Stimulated activated naive CD8-positive, alpha-beta T cell treated with anti-CD3 and anti-CD28 coated beads, Interleukin-15, Interleukin-2, amounts not matched to agents 100 U/mL and 50 U/mL, for 24 hours (primary cell): ENCODE measurements around the gene PNPLA8.
"Not testable (repeated sequence)": the region's sequence is repeated elsewhere in the genome, so short reads cannot be mapped to it uniquely, and the experiment has no call there.

Experiments
- ATAC-seq: fragments of 150-1000 bp; cut with Tn5 transposase; one replicate; pipeline ENCODE4 v1.10.0; 2021
- DNase-seq: peaks from one replicate; pipeline ENCODE4 v3.0.0; 2021

The PNPLA8 gene, protein sequence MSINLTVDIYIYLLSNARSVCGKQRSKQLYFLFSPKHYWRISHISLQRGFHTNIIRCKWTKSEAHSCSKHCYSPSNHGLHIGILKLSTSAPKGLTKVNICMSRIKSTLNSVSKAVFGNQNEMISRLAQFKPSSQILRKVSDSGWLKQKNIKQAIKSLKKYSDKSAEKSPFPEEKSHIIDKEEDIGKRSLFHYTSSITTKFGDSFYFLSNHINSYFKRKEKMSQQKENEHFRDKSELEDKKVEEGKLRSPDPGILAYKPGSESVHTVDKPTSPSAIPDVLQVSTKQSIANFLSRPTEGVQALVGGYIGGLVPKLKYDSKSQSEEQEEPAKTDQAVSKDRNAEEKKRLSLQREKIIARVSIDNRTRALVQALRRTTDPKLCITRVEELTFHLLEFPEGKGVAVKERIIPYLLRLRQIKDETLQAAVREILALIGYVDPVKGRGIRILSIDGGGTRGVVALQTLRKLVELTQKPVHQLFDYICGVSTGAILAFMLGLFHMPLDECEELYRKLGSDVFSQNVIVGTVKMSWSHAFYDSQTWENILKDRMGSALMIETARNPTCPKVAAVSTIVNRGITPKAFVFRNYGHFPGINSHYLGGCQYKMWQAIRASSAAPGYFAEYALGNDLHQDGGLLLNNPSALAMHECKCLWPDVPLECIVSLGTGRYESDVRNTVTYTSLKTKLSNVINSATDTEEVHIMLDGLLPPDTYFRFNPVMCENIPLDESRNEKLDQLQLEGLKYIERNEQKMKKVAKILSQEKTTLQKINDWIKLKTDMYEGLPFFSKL

DNA sequence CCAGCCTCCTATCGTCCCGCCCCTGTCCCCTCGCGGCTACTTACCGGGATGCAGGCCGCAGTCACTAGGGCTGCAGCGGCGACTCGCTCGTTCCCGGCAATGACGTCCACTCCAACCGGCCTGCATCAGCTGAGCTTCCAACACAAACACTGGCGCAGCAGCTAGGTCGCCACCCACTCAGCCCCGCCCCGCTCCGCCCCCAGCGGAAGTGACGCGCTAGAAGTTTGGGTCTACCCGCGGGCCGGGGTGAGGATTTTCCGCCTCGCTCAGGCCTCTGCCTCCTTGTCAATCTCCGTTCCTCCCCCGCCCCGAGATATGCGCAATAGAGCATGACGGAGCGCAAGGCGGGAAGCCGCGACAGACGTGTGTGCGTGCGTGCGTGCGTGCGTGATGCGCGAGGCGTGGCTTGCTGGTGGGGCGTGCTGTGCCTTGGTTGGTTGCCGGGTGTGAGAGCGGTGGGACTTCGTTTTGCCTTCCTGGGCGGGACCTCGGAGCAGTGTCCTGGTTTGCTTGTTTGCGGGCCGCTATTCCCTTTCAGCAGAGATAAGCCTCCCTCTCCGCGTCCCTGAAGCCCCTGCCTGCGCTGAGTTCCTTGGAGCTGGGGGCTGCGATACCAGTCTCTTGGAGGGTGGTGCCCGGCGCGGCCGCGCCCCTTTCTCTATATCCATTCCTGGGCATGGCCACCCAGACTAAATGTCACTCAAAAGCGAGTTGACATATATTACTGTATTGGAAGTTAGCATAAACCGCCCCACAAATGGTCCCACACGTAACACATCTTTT lies at the start of gene PNPLA8:
Gene PNPLA8, minus strand, starts transcription at position 151 of the 783 bp plus-strand sequence. CDS start 10,644 bp downstream, outside the sequence.
- ATAC-seq: peak; percentile 96
- DNase-seq: peak; percentile 100

GRCh38 chr7:108575156-108575555 lies 49.2 kb upstream of the PNPLA8 start:
- DNase-seq: no peak
- ATAC-seq: no peak

DNA sequence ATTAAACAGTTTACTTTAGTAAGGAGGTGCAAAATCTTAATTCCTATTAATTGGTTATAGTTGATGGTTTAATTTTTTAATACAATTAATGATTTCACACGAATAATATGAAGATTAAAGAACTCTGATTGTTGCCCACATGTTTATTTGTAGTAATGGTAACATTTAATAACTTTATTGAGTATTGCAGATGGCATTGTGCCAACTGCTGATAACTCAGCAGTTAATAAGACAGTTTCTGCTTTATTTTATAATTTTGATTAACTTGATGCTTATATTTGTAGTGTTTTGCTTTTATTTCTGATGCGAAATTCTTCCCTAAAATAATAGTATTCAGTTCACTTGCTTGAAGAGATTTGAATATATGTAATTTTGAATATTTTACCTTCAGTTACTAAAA lies 46.5 kb upstream of the PNPLA8 start:
- no peak for DNase-seq
- no peak for ATAC-seq

GRCh38 chr7:108570146-108570755 lies 44.3 kb upstream of the PNPLA8 start:
- DNase-seq (peak; percentile 44), ATAC-seq (no peak)

DNA sequence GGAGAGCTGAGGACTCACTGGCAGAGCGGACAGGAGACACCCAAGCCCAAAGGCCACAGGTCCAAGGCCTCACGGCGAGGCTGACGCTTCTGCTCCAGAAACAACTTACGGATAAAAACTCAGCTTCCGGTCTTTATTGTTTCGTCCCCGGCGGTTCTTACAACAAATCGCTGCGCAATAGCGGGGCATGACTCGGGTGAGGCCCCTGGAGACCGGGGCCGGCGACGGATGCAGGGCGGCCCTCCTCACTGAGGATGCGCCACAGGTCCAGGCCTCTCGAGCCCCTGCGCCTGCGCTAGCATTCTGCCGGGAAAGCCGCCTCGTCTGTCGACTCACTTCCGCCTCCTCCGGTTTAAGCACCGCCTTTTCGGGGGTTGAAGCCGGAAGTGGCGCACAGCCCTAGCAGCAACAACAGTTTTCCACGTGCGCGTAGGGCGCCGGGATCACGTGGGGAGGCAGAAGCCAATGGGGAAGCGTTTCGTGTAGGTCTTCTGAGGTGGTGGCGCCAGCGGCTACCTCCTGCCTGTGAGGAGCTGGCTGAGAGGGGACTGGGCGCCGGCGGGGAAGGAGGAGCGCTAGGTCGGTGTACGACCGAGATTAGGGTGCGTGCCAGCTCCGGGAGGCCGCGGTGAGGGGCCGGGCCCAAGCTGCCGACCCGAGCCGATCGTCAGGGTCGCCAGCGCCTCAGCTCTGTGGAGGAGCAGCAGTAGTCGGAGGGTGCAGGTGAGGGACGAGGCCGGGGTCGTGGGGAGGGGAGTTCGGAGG lies 43.6 kb upstream of the PNPLA8 start, which contains the start of the genes DNAJB9 and THAP5:
Gene DNAJB9, plus strand, starts transcription at position 494 of the 765 bp plus-strand sequence. CDS start 1,853 bp downstream, outside the sequence.
Gene THAP5, minus strand, starts transcription at position 326 of the 765 bp plus-strand sequence. Its CDS starts 137 bp downstream, at position 189.
- DNase-seq: peak; percentile 98
- peak; percentile 94 for ATAC-seq

GRCh38 chr7:108568801-108569380 lies 43.0 kb upstream of the PNPLA8 start:
- ATAC-seq (no peak), DNase-seq (no peak)

- DNase-seq (no peak), ATAC-seq (no peak)
Observed at GRCh38 chr7:108565987-108566386, 40.1 kb upstream of the PNPLA8 start.

DNA sequence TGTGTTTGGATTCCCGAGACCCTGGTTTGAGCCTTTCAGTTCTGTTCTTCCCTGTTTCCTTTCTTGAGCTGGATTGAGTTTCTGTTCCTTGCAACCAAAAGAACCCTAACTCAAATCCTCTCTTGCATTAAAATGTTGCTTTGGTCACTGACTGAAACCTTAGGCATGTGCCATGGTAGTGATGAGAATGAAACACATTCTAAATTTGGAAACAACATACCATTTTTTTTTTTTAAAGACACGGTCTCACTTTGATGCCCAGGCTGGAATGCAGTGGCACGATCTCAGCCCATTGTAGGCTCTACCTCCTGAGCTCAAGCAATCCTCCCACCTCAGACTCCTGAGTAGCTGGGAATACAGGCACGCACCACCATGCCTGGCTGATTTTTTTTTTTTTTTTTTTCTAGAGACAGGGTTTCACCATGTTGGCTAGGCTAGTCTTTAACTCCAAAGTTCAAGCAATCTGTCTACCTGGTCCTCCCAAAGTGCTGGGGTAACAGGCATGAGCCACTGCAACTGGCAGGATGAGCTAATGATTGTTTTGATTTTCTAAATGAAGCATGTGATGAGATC lies 35.2 kb upstream of the PNPLA8 start:
- DNase-seq (no peak), ATAC-seq (no peak)

GRCh38 chr7:108559253-108559652 lies 33.3 kb upstream of the PNPLA8 start:
- DNase-seq (no peak), ATAC-seq (no peak)

- DNase-seq: no peak
Observed at GRCh38 chr7:108557617-108558016, 31.7 kb upstream of the PNPLA8 start.

GRCh38 chr7:108557191-108557590 lies 31.3 kb upstream of the PNPLA8 start:
- ATAC-seq: no peak
- no peak for DNase-seq

More at GRCh38 chr7:108557617-108558016, 31.7 kb upstream of the PNPLA8 start:
- no peak for ATAC-seq

DNA sequence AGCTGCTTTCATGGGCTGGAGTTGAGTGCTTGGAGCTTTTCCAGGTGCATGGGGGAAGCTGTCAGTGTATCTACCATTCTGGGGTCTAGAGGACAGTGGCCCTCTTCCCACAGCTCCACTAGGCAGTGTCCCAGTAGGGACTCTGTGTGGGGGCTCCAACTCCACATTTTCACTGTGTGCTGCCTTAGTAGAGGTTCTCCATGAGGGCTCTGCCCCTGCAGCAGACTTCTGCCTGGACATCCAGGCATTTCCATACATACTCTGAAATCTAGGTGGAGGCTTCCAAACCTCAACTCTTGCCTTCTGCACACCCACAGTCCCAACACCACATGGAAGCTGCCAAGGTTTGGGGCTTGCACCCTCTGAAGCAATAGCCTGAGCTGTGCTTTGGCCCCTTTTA lies 30.7 kb upstream of the PNPLA8 start:
- ATAC-seq, DNase-seq: not testable (repeated sequence)

GRCh38 chr7:108548141-108548896 lies 22.4 kb upstream of the PNPLA8 start:
- ATAC-seq, DNase-seq: not testable (repeated sequence)

DNA sequence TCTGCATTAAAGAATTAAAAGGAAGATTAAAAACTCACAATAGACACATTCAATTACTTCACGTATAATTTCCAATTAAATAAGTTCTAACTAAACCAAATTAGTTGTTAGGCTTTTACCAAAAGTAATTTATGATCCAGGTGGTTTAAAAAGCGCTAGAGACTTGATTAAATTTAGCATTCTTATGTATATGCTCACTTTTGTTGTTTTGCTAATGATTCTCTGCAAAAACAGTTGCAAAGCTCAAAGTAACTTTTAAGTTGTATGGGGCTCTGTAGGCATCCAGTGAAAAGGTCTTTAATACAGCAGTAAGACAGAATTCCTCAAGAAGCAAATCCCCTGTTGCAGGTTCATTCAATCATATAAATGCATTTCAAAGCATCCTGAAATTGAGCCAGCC lies 15.5 kb upstream of the PNPLA8 start:
- ATAC-seq (no peak), DNase-seq (no peak)

- DNase-seq, ATAC-seq: not testable (repeated sequence)
Observed at GRCh38 chr7:108538685-108539084, 12.8 kb upstream of the PNPLA8 start.

DNA sequence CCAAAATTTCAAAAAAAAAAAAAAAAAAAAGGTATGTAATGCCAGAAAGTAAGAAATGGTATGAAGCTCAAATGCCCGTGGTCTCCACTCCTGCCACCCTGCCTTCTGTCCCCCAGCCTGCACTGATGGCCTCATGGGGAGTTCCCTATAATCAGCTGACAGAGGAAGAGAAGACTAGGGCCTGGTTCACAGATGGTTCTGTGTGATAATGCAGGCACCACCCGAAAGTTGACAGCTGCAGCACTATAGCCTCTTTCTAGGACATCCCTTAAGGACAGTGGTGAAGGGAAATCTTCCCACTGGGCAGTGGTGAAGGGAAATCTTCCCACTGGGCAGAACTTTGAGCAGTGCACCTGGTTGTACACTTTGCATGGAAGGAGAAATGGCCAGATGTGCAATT lies 12.3 kb upstream of the PNPLA8 start:
- not testable (repeated sequence) for DNase-seq, ATAC-seq

GRCh38 chr7:108537229-108537628 lies 11.3 kb upstream of the PNPLA8 start:
- ATAC-seq (no peak), DNase-seq (no peak)

- no peak for ATAC-seq
Observed at GRCh38 chr7:108535744-108536143, 9.8 kb upstream of the PNPLA8 start.

DNA sequence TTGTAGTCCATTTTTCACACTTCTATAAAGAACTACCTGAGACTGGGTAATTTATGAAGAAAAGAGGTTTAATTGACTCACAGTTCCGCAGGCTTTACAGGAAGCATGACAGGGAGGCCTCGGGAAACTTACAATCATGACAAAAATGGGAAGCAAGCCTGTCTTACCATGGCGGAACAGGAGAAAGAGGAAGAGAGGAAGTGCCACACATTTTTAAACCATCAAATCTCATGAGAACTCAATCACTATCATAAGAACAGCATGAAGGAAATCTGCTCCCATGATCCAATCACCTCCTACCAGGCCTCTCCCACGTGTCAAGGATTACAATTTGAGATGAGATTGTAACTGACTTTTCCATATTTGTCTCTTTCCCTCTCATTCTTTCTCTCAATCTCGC lies 9.3 kb upstream of the PNPLA8 start:
- ATAC-seq: no peak

More at GRCh38 chr7:108535744-108536143, 9.8 kb upstream of the PNPLA8 start:
- DNase-seq: no peak

More for the DNA sequence above, 9.3 kb upstream of the PNPLA8 start:
- DNase-seq: no peak
